ENCODE results near the gene DNAH17. TPM values are rescaled to one million over a fixed set of nuclear protein-coding genes. Genes with fewer than 3 reads are reported as not detected.

DNAH17 gene
- total and polyA plus RNA-seq, 2 of the 8 experiments (the other 6 are each of a cell fraction or from before 2014, with no cell fraction given) = 0.14 to 0.67 TPM

GRCh38 chr17:78393575-78393974, 183.6 kb downstream of the DNAH17 start:
- Histone ChIP-seq H3K9ac (replicated peaks in 1 of 4; ENCODE audit: extremely low read depth in 1 of 4, low read depth in 3 of 4, low read length in 3 of 4) (no peak overlapping the region), H4K91ac (replicated peaks; ENCODE audit: insufficient read length, low read length) (no peak overlapping the region), H3K9me3 (ENCODE audit: insufficient read depth in 2 of 2, low read depth in 1 of 2, low read length in 1 of 2) (no peaks in the 10 kb centered on the region), H2BK120ac (replicated peaks; ENCODE audit: low read depth, low read length) (no peak overlapping the region), H3K23ac (ENCODE audit: insufficient read length) (no peak overlapping the region), H3K18ac (ENCODE audit: extremely low read depth, low read length) (no peak overlapping the region), H3K36me3 (ENCODE audit: control insufficient read depth in 2 of 4, insufficient read depth in 4 of 4, low read length in 3 of 4) (peaks cover 4 to 32% (median 20%) of the 10 kb centered on the region in 4 experiments; a peak in 6 of 8 replicates), H3K4me1 (replicated peaks in 1 of 4; ENCODE audit: control insufficient read depth in 3 of 4, insufficient read depth in 4 of 4, low read length in 3 of 4) (peaks cover 0 to 4% (median 0%) of the 10 kb centered on the region in 4 experiments; a peak in 4 of 7 replicates), H2BK5ac (ENCODE audit: low read depth, low read length) (no peak overlapping the region), H4K5ac (ENCODE audit: insufficient read length, low read depth, low read length) (no peak overlapping the region), H3K79me2 (ENCODE audit: control insufficient read depth in 1 of 2, insufficient read depth in 2 of 2, low read length in 2 of 2) (peaks cover 22 to 89% of the 10 kb centered on the region in 2 experiments), H3K27me3 (replicated peaks in 1 of 4; ENCODE audit: control insufficient read depth in 3 of 4, extremely low read depth in 1 of 4, insufficient read depth in 3 of 4, low read length in 3 of 4) (no peaks in the 10 kb centered on the region), H3K4me2 (ENCODE audit: insufficient read depth in 1 of 2, low read depth in 2 of 2, low read length in 2 of 2) (no peak overlapping the region), H2BK12ac (ENCODE audit: low read depth, low read length) (no peak overlapping the region), H2BK20ac (ENCODE audit: low read length) (no peak overlapping the region), H3K14ac (ENCODE audit: insufficient read length) (no peak overlapping the region), H3K27ac (ENCODE audit: low read depth, low read length) (no peak overlapping the region), H2AFZ (ENCODE audit: low read length) (no peak overlapping the region), H4K8ac (ENCODE audit: extremely low read depth, insufficient read depth, low read length) (no peak overlapping the region), H3K79me1 (ENCODE audit: low read depth, low read length) (peaks cover 13% of the 10 kb centered on the region), H2AK5ac (ENCODE audit: low read depth, low read length) (no peak overlapping the region), H3K23me2 (ENCODE audit: low read depth, low read length) (no peaks in the 10 kb centered on the region), H3K56ac (replicated peaks; ENCODE audit: insufficient read length, low read depth, low read length) (no peak overlapping the region), H4K20me1 (replicated peaks in 1 of 2; ENCODE audit: control insufficient read depth in 1 of 2, insufficient read depth in 2 of 2, low read length in 2 of 2) (peaks cover 11 to 26% of the 10 kb centered on the region in 2 experiments), H2BK15ac (ENCODE audit: low read length) (no peak overlapping the region), H3K4me3 (ENCODE audit: extremely low read depth in 1 of 4, insufficient read depth in 2 of 4, low read depth in 3 of 4, low read length in 4 of 4) (no peak overlapping the region), H3K4ac (replicated peaks; ENCODE audit: insufficient read length, low read depth, low read length) (no peak overlapping the region)
- POLR2A ChIA-PET (ENCODE audit: partially characterized antibody) = no interaction called here
- CTCF ChIA-PET (ENCODE audit: partially characterized antibody) = interaction anchor here (0.9 kb wide), 2 partner anchors 19 to 26 kb away, joined by 3 to 4 read pairs; no protein-coding TSS in a partner anchor
- FAIRE-seq (no peak), DNase-seq (ENCODE audit: low read depth in 1 of 2, low spot score in 2 of 2) (no peak)
- 90% methylated on average over 4 of the region's 4 CpGs; no CpG with 5 or more reads in 1 of the 2 experiments for WGBS, 2 experiments (ENCODE audit: extremely low coverage in 1 of 2, insufficient coverage in 1 of 2, insufficient read length in 1 of 2, insufficient replicate concordance in 2 of 2, low coverage in 1 of 2, low lambda C conversion rate in 2 of 2, missing lambda C conversion rate in 1 of 2)
- TF ChIP-seq, protein P1, sequence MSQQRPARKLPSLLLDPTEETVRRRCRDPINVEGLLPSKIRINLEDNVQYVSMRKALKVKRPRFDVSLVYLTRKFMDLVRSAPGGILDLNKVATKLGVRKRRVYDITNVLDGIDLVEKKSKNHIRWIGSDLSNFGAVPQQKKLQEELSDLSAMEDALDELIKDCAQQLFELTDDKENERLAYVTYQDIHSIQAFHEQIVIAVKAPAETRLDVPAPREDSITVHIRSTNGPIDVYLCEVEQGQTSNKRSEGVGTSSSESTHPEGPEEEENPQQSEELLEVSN (IDR thresholded peaks at IDR 0.05) = no peak
- no peak for TF ChIP-seq TBP (IDR thresholded peaks at IDR 0.05; ENCODE audit: low read depth, low read length)
- no peak for TF ChIP-seq EGR1 (IDR thresholded peaks at IDR 0.05; ENCODE audit: borderline replicate concordance, low read depth, low read length)
- no peak for TF ChIP-seq KDM1A (IDR thresholded peaks at IDR 0.05; ENCODE audit: borderline replicate concordance, low read length)
- no peak for TF ChIP-seq EP300 (IDR thresholded peaks at IDR 0.05; ENCODE audit: borderline replicate concordance in 1 of 2, low read depth in 2 of 2, low read length in 2 of 2)
- no peak for TF ChIP-seq RFX5 (IDR thresholded peaks at IDR 0.05; ENCODE audit: borderline replicate concordance, low read depth, low read length)
- no peak for TF ChIP-seq TAF1 (IDR thresholded peaks at IDR 0.05; ENCODE audit: low read depth, low read length)
- no peak for TF ChIP-seq NRF1 (IDR thresholded peaks at IDR 0.05; ENCODE audit: low read depth, low read length)
- no peak for TF ChIP-seq SIN3A (conservative IDR thresholded peaks at IDR 0.05 in 1 of 2, IDR thresholded peaks at IDR 0.05 in 1 of 2; ENCODE audit: low read depth in 1 of 2, low read length in 2 of 2)
- no peak for TF ChIP-seq POLR2A (IDR thresholded peaks at IDR 0.05; ENCODE audit: control extremely low read depth in 1 of 2, low read depth in 2 of 2, low read length in 2 of 2)
- TF ChIP-seq TCF12 (IDR thresholded peaks at IDR 0.05; ENCODE audit: low read depth, low read length) = no peak
- no peak for TF ChIP-seq SP4 (IDR thresholded peaks at IDR 0.05; ENCODE audit: low read length)
- TF ChIP-seq CEBPB (IDR thresholded peaks at IDR 0.05; ENCODE audit: low read depth, low read length) = no peak
- no peak for TF ChIP-seq CTBP2 (IDR thresholded peaks at IDR 0.05; ENCODE audit: borderline replicate concordance, insufficient read depth, insufficient read length, low read length)
- no peak for TF ChIP-seq BRCA1 (IDR thresholded peaks at IDR 0.05; ENCODE audit: low read depth, low read length)
